ENCODE data around the gene SOX13. TPM values are rescaled to one million over a fixed set of nuclear protein-coding genes. Genes with fewer than 3 reads are reported as not detected.

Gene SOX13
- total RNA-seq, 1 donor from 2014 or later = 7.4 TPM

Other genes starting within 250 kb of the SOX13 start
- 55.8 and 70.0 TPM in 2 replicates for gene SNRPE, start 211.5 kb upstream of the SOX13 start, total RNA-seq
- gene ETNK2, start 78.9 kb downstream of the SOX13 start, total RNA-seq = 13.0 and 13.6 TPM in 2 replicates
- 0.13 TPM in 1 of 2 replicates, not detected in the other for gene REN, start 93.2 kb downstream of the SOX13 start, total RNA-seq
- gene KISS1, start 123.4 kb downstream of the SOX13 start, total RNA-seq = 0.38 and 1.2 TPM in 2 replicates
- 0.13 TPM in 1 of 2 replicates, not detected in the other for gene GOLT1A, start 140.9 kb downstream of the SOX13 start, total RNA-seq